ENCODE measurements around the gene APOL2. TPM values are rescaled to one million over a fixed set of nuclear protein-coding genes. Genes with fewer than 3 reads are reported as not detected.

Gene APOL2
- total and polyA plus RNA-seq, 10 of the 15 experiments (the other 5 are each of a cell fraction or from before 2014, with no cell fraction given) = 4.4 to 39.9 (median 25.0) TPM

- Histone ChIP-seq H4K20me1 (ENCODE audit: control insufficient read depth, insufficient read depth) (no peaks in the 10 kb centered on the region), H3K4me3 (no peak overlapping the region), H3K4me1 (ENCODE audit: control insufficient read depth, insufficient read depth, low read length) (peaks cover 6% of the 10 kb centered on the region), H3K4me2 (ENCODE audit: control insufficient read depth, insufficient read depth) (peak overlapping the region; percentile 42; the same call in 1 of the 2 replicates), H3K27ac (ENCODE audit: control insufficient read depth, insufficient read depth) (no peak overlapping the region), H3K79me2 (ENCODE audit: control insufficient read depth, insufficient read depth, low read length) (no peaks in the 10 kb centered on the region), H3K9me3 (replicated peaks; ENCODE audit: control insufficient read depth, insufficient read depth, low read length) (no peaks in the 10 kb centered on the region), H3K36me3 (ENCODE audit: control insufficient read depth in 2 of 2, insufficient read depth in 2 of 2, low read length in 1 of 2) (peaks cover 3 to 12% of the 10 kb centered on the region in 2 experiments), H3K9ac (ENCODE audit: control insufficient read depth, insufficient read depth, low read length) (no peak overlapping the region), H2AFZ (ENCODE audit: control insufficient read depth, low read depth, low read length) (no peak overlapping the region), H3K27me3 (replicated peaks in 1 of 2; ENCODE audit: control insufficient read depth in 2 of 2, insufficient read depth in 2 of 2, low read length in 1 of 2) (no peaks in the 10 kb centered on the region)
- RAD21 ChIA-PET (ENCODE audit: unreplicated experiment) = interaction anchor here (0.7 to 2.5 kb wide), 12 partner anchors 21 to 209 kb away, joined by 3 to 19 read pairs (median 3); no protein-coding TSS in a partner anchor
- SMC1A ChIA-PET (ENCODE audit: uncharacterized antibody, unreplicated experiment) = interaction anchor here (0.8 to 2.4 kb wide), 16 partner anchors 11 to 209 kb away, joined by 3 to 14 read pairs (median 5); partner anchors contain the start of gene APOL2
- POLR2A ChIA-PET = no interaction called here
- FAIRE-seq = peak; percentile 80
- intact Hi-C loops (cut with micrococcal nuclease; ENCODE audit: unreplicated experiment) = loop anchor here (2.0 to 5.0 kb wide), 2 partner anchors 40 to 81 kb away; partner anchors contain the start of gene APOL2
- ATAC-seq = peak; percentile 93
- in situ Hi-C loops (cut with MboI) = no loop called here
- CTCF ChIA-PET = interaction anchor here (0.7 to 5.4 kb wide), 35 partner anchors 10 to 213 kb away, joined by 3 to 94 read pairs (median 4); partner anchors contain the start of genes APOL1 and APOL2
- 30% methylated on average over 18 of the region's 18 CpGs for WGBS (ENCODE audit: insufficient coverage, insufficient replicate concordance, low lambda C conversion rate, missing lambda C conversion rate)
- DNase-seq (ENCODE audit: low read depth, low spot score) = no peak
- BruUV-seq (replicated peaks) = no TSS peak
- TF ChIP-seq SMAD1 (IDR thresholded peaks at IDR 0.05; ENCODE audit: low read depth, partially characterized antibody) = no peak
- 0 out of 2 replicates have a peak, but pooled peaks have one; percentile 35 for TF ChIP-seq NBN (IDR thresholded peaks at IDR 0.05)
- peak; percentile 54 for TF ChIP-seq BCL3 (IDR thresholded peaks at IDR 0.05; ENCODE audit: borderline replicate concordance, insufficient read depth, low read depth, low read length, poor library complexity, severe bottlenecking)
- TF ChIP-seq RAD21 (IDR thresholded peaks at IDR 0.05; ENCODE audit: insufficient read depth, low read depth, low read length) = peak; percentile 64
- TF ChIP-seq RFX5 (IDR thresholded peaks at IDR 0.05; ENCODE audit: low read depth, low read length) = no peak
- TF ChIP-seq PAX5 (IDR thresholded peaks at IDR 0.05; ENCODE audit: borderline replicate concordance, low read depth, low read length) = 0 out of 2 replicates have a peak, but pooled peaks have one; percentile 26
- peak; percentile 73 for TF ChIP-seq SMC3 (IDR thresholded peaks at IDR 0.05; ENCODE audit: borderline replicate concordance, low read length)
- 0 out of 2 replicates have a peak, but pooled peaks have one; percentile 5 for TF ChIP-seq CHD2 (IDR thresholded peaks at IDR 0.05; ENCODE audit: borderline replicate concordance, low read depth, low read length)
- TF ChIP-seq IKZF2 (IDR thresholded peaks at IDR 0.05) = no peak
- no peak for TF ChIP-seq PKNOX1 (IDR thresholded peaks at IDR 0.05)
- TF ChIP-seq ZNF622 (IDR thresholded peaks at IDR 0.05) = no peak
- no peak for TF ChIP-seq IRF4 (IDR thresholded peaks at IDR 0.05; ENCODE audit: low read depth, low read length)
- peak; percentile 79 to 85 (median 83) for TF ChIP-seq CTCF (IDR thresholded peaks at IDR 0.05 in 2 of 3, conservative IDR thresholded peaks at IDR 0.05 in 1 of 3; ENCODE audit: control insufficient read depth in 2 of 3, extremely low read depth in 1 of 3, insufficient read depth in 1 of 3, low read depth in 3 of 3, low read length in 3 of 3)
- TF ChIP-seq FOXK2 (IDR thresholded peaks at IDR 0.05) = no peak
- TF ChIP-seq SIX5 (IDR thresholded peaks at IDR 0.05; ENCODE audit: low read depth, low read length, severe bottlenecking) = no peak
- TF ChIP-seq MEF2A (IDR thresholded peaks at IDR 0.05; ENCODE audit: insufficient read depth, low read depth, low read length) = no peak
- TF ChIP-seq MXI1 (IDR thresholded peaks at IDR 0.05; ENCODE audit: low read depth, low read length) = no peak
- TF ChIP-seq WRNIP1 (IDR thresholded peaks at IDR 0.05; ENCODE audit: borderline replicate concordance, low read depth, low read length) = no peak
- TF ChIP-seq BHLHE40 (IDR thresholded peaks at IDR 0.05; ENCODE audit: borderline replicate concordance in 1 of 2, low read depth in 2 of 2, low read length in 1 of 2) = no peak
These were observed 38.4 kb upstream of the APOL2 start for GRCh38 chr22:36277482-36278291.
